Smooth muscle cell (in vitro differentiated cells): Measurements from ENCODE around the gene CCR5. TPM values are rescaled to one million over a fixed set of nuclear protein-coding genes. Genes with fewer than 3 reads are reported as not detected.

Experiments
- DNase-seq: peaks from one replicate; lab custom pipeline; 2025; ENCODE audit not compliant: unreplicated experiment; lab: John Stamatoyannopoulos, UW
- H2AFZ ChIP-seq: fragments of 200-600 bp; sonication (generic); 2 replicates; pipeline ENCODE4 v1.6.0; 2016; ENCODE audit warnings: antibody characterized with exemption, low read depth, mild to moderate bottlenecking
- H3F3A ChIP-seq: fragments of 200-600 bp; sonication (generic); 2 replicates; pipeline ENCODE4 v1.6.0; 2017; ENCODE audit warnings: antibody characterized with exemption, low read depth
- H3K27ac ChIP-seq: fragments of 200-600 bp; sonication (generic); 2 replicates; pipeline ENCODE4 v1.5.1; 2016; ENCODE audit warnings: low read depth, mild to moderate bottlenecking
- H3K27me3 ChIP-seq: fragments of 200-600 bp; sonication (generic); 2 replicates; pipeline ENCODE4 v1.6.1; 2016; ENCODE audit warnings: low read depth, mild to moderate bottlenecking
- H3K36me3 ChIP-seq: fragments of 200-600 bp; sonication (generic); 2 replicates; pipeline ENCODE4 v1.5.1; 2016; ENCODE audit warnings: low read depth
- H3K4me1 ChIP-seq: fragments of 200-600 bp; sonication (generic); 2 replicates; pipeline ENCODE4 v1.5.1; 2016; ENCODE audit warnings: low read depth
- H3K4me2 ChIP-seq: fragments of 200-600 bp; sonication (generic); 2 replicates; pipeline ENCODE4 v1.6.0; 2016; ENCODE audit warnings: mild to moderate bottlenecking
- H3K4me3 ChIP-seq: fragments of 200-600 bp; sonication (generic); 2 replicates; pipeline ENCODE4 v1.5.1; 2016; ENCODE audit warnings: mild to moderate bottlenecking
- H3K79me2 ChIP-seq: fragments of 200-600 bp; sonication (generic); 2 replicates; pipeline ENCODE4 v1.6.0; 2016; ENCODE audit warnings: low read depth, mild to moderate bottlenecking
- H3K9ac ChIP-seq: fragments of 200-600 bp; sonication (generic); 2 replicates; pipeline ENCODE4 v1.6.0; 2016; ENCODE audit warnings: low read depth
- H3K9me3 ChIP-seq: fragments of 200-600 bp; sonication (generic); replicated peaks from 2 replicates; pipeline ENCODE4 v1.5.1; 2016; ENCODE audit warnings: low read depth
- H4K20me1 ChIP-seq: fragments of 200-600 bp; sonication (generic); 2 replicates; pipeline ENCODE4 v1.6.0; 2016; ENCODE audit warnings: low read depth
- CTCF ChIP-seq: fragments of 200-600 bp; sonication (generic); IDR thresholded peaks from 2 replicates; pipeline ENCODE4 v1.5.1; 2017; ENCODE audit warnings: borderline replicate concordance, mild to moderate bottlenecking, antibody characterized with exemption; ENCODE audit not compliant: insufficient read depth, poor library complexity, severe bottlenecking
- WGBS: methylation state at CpG from one replicate; pipeline ENCODE4 v1.1.7; 2016; ENCODE audit warnings: low lambda C conversion rate; 5-methylcytosine and 5-hydroxymethylcytosine counted together
- polyA plus RNA-seq: library from polyadenylated mRNA; unstranded; fragments of >200 nt; fragmentation: Nextera tagmentation; extraction: Ambion mirVana; gene quantifications from 2 replicates; pipeline ENCODE4 v1.2.1, GENCODE V29; 2016
- total RNA-seq: library from RNA; depleted of rRNA; stranded (reverse); fragments of >200 nt; gene quantifications from 2 replicates; pipeline ENCODE4 v1.2.3, GENCODE V29; 2014

Gene CCR5
- total and polyA plus RNA-seq, 2 experiments from 2014 or later, result not detected

GRCh38 chr3:46349484-46350261 is 21.1 kb upstream of the CCR5 start:
- Histone ChIP-seq H3K9ac (no peak overlapping the region), H3K9me3 (no peaks in the 10 kb centered on the region), H2AFZ (no peak overlapping the region), H3F3A (no peaks in the 10 kb centered on the region), H3K4me3 (no peak overlapping the region), H4K20me1 (no peaks in the 10 kb centered on the region), H3K79me2 (no peaks in the 10 kb centered on the region), H3K27me3 (peaks cover 25% of the 10 kb centered on the region), H3K4me1 (no peaks in the 10 kb centered on the region), H3K36me3 (no peaks in the 10 kb centered on the region), H3K4me2 (no peak overlapping the region), H3K27ac (no peak overlapping the region)
- TF ChIP-seq CTCF, result no peak
- no peak for DNase-seq
- 74% methylated on average over 2 of the region's 2 CpGs for WGBS

GRCh38 chr3:46350262-46350565 is 20.5 kb upstream of the CCR5 start:
- Histone ChIP-seq H3K9ac (no peak overlapping the region), H3K4me3 (no peak overlapping the region), H3F3A (no peaks in the 10 kb centered on the region), H3K36me3 (no peaks in the 10 kb centered on the region), H3K27ac (no peak overlapping the region), H4K20me1 (no peaks in the 10 kb centered on the region), H3K27me3 (peaks cover 31% of the 10 kb centered on the region), H2AFZ (no peak overlapping the region), H3K9me3 (no peaks in the 10 kb centered on the region), H3K79me2 (no peaks in the 10 kb centered on the region), H3K4me2 (no peak overlapping the region), H3K4me1 (no peaks in the 10 kb centered on the region)
- WGBS, result 91% methylated on average over 1 of the region's 1 CpG
- TF ChIP-seq CTCF, result no peak
- DNase-seq, result no peak

- no peak overlapping the region for H3K4me3 ChIP-seq
- peaks cover 40% of the 10 kb centered on the region for H3K27me3 ChIP-seq
- no peaks in the 10 kb centered on the region for H3K9me3 ChIP-seq
- 95% methylated on average over 3 of the region's 3 CpGs for WGBS
- no peak overlapping the region for H3K4me2 ChIP-seq
- H3K27ac ChIP-seq, result no peak overlapping the region
- no peak overlapping the region for H2AFZ ChIP-seq
- H3K36me3 ChIP-seq, result no peaks in the 10 kb centered on the region
- no peaks in the 10 kb centered on the region for H3K4me1 ChIP-seq
- no peak overlapping the region for H3K9ac ChIP-seq
- H3F3A ChIP-seq, result no peaks in the 10 kb centered on the region
- H3K79me2 ChIP-seq, result no peaks in the 10 kb centered on the region
- TF ChIP-seq CTCF, result no peak
- no peaks in the 10 kb centered on the region for H4K20me1 ChIP-seq
- DNase-seq, result no peak
Measured at GRCh38 chr3:46351646-46352045, 19.1 kb upstream of the CCR5 start.

GRCh38 chr3:46353090-46353489 is 17.7 kb upstream of the CCR5 start:
- Histone ChIP-seq H3K79me2 (no peaks in the 10 kb centered on the region), H3K9ac (no peak overlapping the region), H3K36me3 (no peaks in the 10 kb centered on the region), H2AFZ (no peak overlapping the region), H3F3A (no peaks in the 10 kb centered on the region), H3K4me3 (no peak overlapping the region), H3K9me3 (no peaks in the 10 kb centered on the region), H3K27me3 (peaks cover 43% of the 10 kb centered on the region), H3K4me1 (no peaks in the 10 kb centered on the region), H4K20me1 (no peaks in the 10 kb centered on the region), H3K4me2 (no peak overlapping the region), H3K27ac (no peak overlapping the region)
- WGBS, result 93% methylated on average over 4 of the region's 4 CpGs
- no peak for DNase-seq
- no peak for TF ChIP-seq CTCF
